HG02610 (cell line): ENCODE measurements around the gene SHANK3.

Experiments used
- ATAC-seq: cut with Tn5 transposase; IDR thresholded peaks from one replicate; pipeline ENCODE4 v1.9.1; 2021; ENCODE audit warnings: mild to moderate bottlenecking, moderate library complexity; ENCODE audit not compliant: unreplicated experiment

Gene SHANK3

GRCh38 chr22:50711446-50712340 lies 39.1 kb downstream of the SHANK3 start:
- no peak for ATAC-seq

GRCh38 chr22:50712341-50713007 lies 39.9 kb downstream of the SHANK3 start:
- no peak for ATAC-seq

DNA sequence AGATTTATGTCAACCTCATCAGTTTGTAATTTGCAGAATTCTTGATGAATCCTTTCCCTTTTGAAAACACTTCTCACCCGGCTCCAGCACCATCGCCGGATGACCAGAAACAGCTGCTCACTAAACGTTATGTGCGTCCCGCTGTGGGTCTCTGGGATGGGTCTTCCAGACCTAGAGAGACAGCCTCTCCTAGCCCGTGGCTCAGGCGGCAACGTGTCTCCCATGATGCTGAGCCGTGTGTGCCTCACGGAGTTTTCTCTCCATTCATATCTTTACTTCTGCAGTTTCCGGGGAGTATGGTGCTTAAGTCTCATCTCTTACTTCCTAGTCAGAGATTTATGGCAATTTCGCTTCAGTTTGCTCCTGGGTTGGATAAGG lies 40.4 kb downstream of the SHANK3 start:
- ATAC-seq: no peak

DNA sequence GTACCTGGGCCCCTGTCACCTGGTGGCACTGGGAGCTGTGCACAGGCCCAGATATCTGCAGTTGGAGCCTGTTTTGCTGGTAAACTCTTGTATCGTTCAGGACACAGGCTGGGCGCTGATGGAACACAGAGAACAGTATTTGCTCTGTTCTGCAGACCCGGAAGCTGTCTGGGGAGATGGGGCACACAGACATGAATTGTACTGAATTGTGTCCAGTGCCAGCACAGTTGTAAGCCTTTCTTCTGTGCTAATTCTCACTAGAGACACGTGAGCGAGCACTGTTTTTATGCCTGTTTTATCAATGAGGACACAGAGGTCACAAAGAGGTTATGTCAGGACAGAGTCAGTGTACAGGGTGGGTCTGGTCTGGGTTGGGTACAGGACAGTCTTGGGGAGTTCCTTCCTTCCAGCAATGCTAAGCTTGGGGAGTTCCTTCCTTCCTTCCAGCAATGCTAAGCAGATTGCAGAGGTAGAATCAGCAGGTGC lies 41.0 kb downstream of the SHANK3 start:
- no peak for ATAC-seq

DNA sequence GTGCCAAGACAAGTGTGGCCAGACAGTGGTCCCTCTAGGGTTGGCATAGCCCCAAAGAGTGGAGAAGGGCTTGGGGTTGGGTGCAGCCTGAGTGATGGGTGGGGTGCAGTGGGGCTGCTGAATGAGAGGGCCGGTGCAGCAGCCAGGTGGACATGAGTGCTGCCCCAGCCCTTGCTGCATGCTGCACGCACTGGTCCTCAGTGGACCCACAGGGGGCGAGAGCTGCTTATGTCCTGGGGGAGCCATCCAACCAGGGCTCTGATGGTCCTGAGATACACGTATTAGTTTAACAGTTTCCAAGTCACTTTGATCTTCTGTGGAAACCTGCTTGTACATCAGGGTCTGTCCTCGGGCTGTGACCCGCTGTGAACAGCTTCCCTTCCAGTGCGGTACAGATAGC lies 41.5 kb downstream of the SHANK3 start:
- ATAC-seq: no peak

- ATAC-seq: no peak
Measured at GRCh38 chr22:50714631-50715179, 42.1 kb downstream of the SHANK3 start.

DNA sequence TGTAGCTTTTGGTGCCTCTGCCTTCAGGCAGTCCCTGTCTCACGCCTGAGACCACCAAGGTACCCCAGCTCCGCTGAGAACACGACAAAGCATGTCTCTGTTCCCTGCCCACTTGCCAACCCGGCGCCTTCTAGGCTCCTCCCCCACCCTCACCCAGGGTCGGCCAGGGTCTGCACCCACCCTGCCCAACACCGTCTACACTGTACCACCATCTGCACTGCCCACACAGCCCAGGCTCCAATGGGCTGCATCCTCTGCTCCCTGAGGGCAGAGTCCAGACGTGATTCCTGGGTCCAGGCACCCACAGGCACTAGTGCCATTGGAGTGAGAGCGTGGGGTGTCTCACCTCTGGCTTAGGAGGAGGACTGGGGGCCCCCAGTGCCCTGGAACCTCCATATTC lies 42.6 kb downstream of the SHANK3 start:
- no peak for ATAC-seq

GRCh38 chr22:50715776-50716175 lies 43.2 kb downstream of the SHANK3 start:
- ATAC-seq: no peak

GRCh38 chr22:50716290-50717024 lies 43.8 kb downstream of the SHANK3 start:
- no peak for ATAC-seq

- no peak for ATAC-seq
Measured at GRCh38 chr22:50717709-50718351, 45.2 kb downstream of the SHANK3 start.

- no peak for ATAC-seq
Measured at GRCh38 chr22:50718352-50718709, 45.7 kb downstream of the SHANK3 start.

- ATAC-seq: no peak
Measured at GRCh38 chr22:50719814-50720300, 47.2 kb downstream of the SHANK3 start.

DNA sequence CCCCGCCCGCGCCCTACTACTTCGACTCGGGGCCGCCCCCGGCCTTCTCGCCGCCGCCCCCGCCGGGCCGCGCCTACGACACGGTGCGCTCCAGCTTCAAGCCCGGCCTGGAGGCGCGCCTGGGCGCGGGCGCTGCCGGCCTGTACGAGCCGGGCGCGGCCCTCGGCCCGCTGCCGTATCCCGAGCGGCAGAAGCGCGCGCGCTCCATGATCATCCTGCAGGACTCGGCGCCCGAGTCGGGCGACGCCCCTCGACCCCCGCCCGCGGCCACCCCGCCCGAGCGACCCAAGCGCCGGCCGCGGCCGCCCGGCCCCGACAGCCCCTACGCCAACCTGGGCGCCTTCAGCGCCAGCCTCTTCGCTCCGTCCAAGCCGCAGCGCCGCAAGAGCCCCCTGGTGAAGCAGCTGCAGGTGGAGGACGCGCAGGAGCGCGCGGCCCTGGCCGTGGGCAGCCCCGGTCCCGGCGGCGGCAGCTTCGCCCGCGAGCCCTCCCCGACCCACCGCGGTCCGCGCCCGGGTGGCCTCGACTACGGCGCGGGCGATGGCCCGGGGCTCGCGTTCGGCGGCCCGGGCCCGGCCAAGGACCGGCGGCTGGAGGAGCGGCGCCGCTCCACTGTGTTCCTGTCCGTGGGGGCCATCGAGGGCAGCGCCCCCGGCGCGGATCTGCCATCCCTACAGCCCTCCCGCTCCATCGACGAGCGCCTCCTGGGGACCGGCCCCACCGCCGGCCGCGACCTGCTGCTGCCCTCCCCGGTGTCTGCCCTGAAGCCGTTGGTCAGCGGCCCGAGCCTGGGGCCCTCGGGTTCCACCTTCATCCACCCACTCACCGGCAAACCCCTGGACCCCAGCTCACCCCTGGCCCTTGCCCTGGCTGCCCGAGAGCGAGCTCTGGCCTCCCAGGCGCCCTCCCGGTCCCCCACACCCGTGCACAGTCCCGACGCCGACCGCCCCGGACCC lies 48.0 kb downstream of the SHANK3 start:
- no peak for ATAC-seq

GRCh38 chr22:50721257-50721844 lies 48.7 kb downstream of the SHANK3 start:
- no peak for ATAC-seq

DNA sequence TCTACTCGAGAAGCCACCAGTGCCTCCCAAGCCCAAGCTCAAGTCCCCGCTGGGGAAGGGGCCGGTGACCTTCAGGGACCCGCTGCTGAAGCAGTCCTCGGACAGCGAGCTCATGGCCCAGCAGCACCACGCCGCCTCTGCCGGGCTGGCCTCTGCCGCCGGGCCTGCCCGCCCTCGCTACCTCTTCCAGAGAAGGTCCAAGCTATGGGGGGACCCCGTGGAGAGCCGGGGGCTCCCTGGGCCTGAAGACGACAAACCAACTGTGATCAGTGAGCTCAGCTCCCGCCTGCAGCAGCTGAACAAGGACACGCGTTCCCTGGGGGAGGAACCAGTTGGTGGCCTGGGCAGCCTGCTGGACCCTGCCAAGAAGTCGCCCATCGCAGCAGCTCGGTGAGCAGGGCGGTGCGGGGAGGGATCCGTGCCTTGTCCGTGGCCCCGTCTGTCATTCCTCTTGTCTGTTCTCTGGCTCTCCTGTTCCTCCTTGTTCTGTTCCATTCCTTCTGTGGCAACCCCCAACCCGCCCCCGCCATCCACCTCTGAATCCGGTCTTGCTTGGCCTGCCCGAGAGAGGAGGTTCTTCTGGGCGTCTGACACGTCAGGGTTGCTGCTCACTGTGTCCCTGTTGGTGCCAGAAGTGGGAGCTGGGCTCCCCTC lies 49.6 kb downstream of the SHANK3 start:
- ATAC-seq: no peak
